ENCODE measurements around the gene PRDM16. TPM values are rescaled to one million over a fixed set of nuclear protein-coding genes. Genes with fewer than 3 reads are reported as not detected.

The PRDM16 gene
- total RNA-seq, 4 donors from 2014 or later, result 0.41 to 0.95 TPM; not detected in 2

DNA sequence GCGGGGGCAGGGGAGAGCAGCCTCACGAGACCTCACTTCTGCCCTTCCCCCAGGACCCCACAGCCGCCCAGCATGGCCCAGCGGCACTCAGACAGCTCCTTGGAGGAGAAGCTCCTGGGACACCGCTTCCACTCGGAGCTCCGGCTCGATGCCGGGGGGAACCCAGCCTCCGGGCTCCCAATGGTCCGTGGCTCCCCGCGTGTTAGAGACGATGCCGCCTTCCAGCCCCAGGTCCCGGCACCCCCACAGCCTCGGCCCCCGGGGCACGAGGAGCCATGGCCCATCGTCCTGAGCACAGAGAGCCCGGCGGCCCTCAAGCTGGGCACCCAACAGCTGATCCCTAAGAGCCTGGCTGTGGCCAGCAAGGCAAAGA, 394.0 kb downstream of the PRDM16 start:
- TF ChIP-seq EP300 (IDR thresholded peaks at IDR 0.05; ENCODE audit: low read depth) (no peak), POLR2A (IDR thresholded peaks at IDR 0.05) (no peak), POLR2AphosphoS5 (IDR thresholded peaks at IDR 0.05) (no peak), CTCF (IDR thresholded peaks at IDR 0.05) (no peak)
- in situ Hi-C loops (cut with MboI; ENCODE audit: low pct_ligation_motif_present in 1 of 4, low pct_unique_long_range_greater_than_20kb in 1 of 4, low sequenced_read_pairs in 3 of 4) (no loop called here), intact Hi-C loops (cut with DNase I; ENCODE audit: low total_unique reads) (no loop called here)
- Histone ChIP-seq H3K4me3 (no peak overlapping the region), H3K4me1 (peaks cover 15 to 36% (median 33%) of the 10 kb centered on the region in 4 donors), H3K27me3 (no peaks in the 10 kb centered on the region), H3K36me3 (no peaks in the 10 kb centered on the region), H3K27ac (no peak overlapping the region), H3K9me3 (no peaks in the 10 kb centered on the region)
- peak; percentile 6 for DNase-seq
- 89% methylated on average over 19 of the region's 22 CpGs; no CpG with 5 or more reads in 1 of the 2 donors for WGBS, 2 donors (ENCODE audit: low coverage in 1 of 2)

DNA sequence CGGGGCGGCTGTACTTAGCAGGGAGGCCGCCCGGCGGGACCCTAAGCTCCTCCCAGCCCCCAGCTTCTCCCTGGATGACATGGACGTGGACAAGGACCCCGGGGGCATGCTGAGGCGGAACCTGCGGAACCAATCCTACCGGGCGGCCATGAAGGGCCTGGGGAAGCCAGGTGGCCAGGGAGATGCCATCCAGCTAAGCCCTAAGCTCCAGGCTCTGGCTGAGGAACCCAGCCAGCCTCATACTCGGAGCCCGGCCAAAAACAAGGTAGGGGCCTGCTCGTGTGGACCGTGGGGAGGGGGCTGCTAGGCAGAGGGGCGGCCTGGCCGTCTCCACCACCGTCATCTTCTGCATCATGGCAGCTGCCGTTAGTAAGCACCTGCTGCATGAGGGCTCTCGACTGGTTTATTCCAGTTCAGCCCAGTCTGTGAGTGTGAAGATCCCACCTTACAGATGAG, 394.4 kb downstream of the PRDM16 start:
- Histone ChIP-seq H3K36me3 (no peaks in the 10 kb centered on the region), H3K27ac (no peak overlapping the region), H3K4me3 (no peak overlapping the region), H3K9me3 (no peaks in the 10 kb centered on the region), H3K27me3 (no peaks in the 10 kb centered on the region), H3K4me1 (peaks cover 15 to 31% (median 29%) of the 10 kb centered on the region in 4 donors)
- in situ Hi-C loops (cut with MboI; ENCODE audit: low pct_ligation_motif_present in 1 of 4, low pct_unique_long_range_greater_than_20kb in 1 of 4, low sequenced_read_pairs in 3 of 4) (no loop called here), intact Hi-C loops (cut with DNase I; ENCODE audit: low total_unique reads) (no loop called here)
- no peak for DNase-seq
- 82% methylated on average over 20 of the region's 20 CpGs; no CpG with 5 or more reads in 1 of the 2 donors for WGBS, 2 donors (ENCODE audit: low coverage in 1 of 2)
- TF ChIP-seq POLR2AphosphoS5 (IDR thresholded peaks at IDR 0.05) (no peak), CTCF (IDR thresholded peaks at IDR 0.05) (no peak), POLR2A (IDR thresholded peaks at IDR 0.05) (no peak), EP300 (IDR thresholded peaks at IDR 0.05; ENCODE audit: low read depth) (no peak)

- H3K27me3 ChIP-seq, result no peaks in the 10 kb centered on the region
- WGBS, 2 donors (ENCODE audit: low coverage in 1 of 2), result 81% methylated on average over 19 of the region's 21 CpGs; no CpG with 5 or more reads in 1 of the 2 donors
- no peak for TF ChIP-seq POLR2AphosphoS5 (IDR thresholded peaks at IDR 0.05)
- TF ChIP-seq EP300 (IDR thresholded peaks at IDR 0.05; ENCODE audit: low read depth), result no peak
- TF ChIP-seq CTCF (IDR thresholded peaks at IDR 0.05), result no peak
- TF ChIP-seq POLR2A (IDR thresholded peaks at IDR 0.05), result no peak
Observed at GRCh38 chr1:3463891-3464648, 395.1 kb downstream of the PRDM16 start.

DNA sequence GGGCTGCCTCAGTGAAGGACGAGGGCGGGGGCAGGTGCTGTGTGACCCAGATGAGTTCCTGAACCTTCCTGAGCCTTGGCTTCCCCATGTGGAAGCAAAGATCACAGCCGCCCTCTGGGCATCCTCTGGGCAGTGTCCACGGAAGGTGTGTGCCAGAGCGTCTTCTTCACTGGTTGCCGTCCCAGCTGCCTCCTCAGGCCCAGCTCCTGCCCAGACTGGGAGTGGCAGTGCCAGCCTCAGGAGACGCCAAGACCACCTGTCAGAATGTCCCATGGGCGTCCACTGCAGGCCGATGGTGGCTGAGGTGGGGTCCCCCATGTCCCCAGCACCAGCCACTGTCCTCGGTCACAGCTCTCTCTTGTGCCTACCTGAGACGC, 395.6 kb downstream of the PRDM16 start:
- peaks cover 5 to 19% (median 17%) of the 10 kb centered on the region in 4 donors for H3K4me1 ChIP-seq
- H3K27me3 ChIP-seq, result no peaks in the 10 kb centered on the region
- H3K4me3 ChIP-seq, result no peak overlapping the region
- H3K36me3 ChIP-seq, result no peaks in the 10 kb centered on the region
- no peak for DNase-seq
- no peaks in the 10 kb centered on the region for H3K9me3 ChIP-seq
- in situ Hi-C loops (cut with MboI; ENCODE audit: low pct_ligation_motif_present in 1 of 4, low pct_unique_long_range_greater_than_20kb in 1 of 4, low sequenced_read_pairs in 3 of 4) (no loop called here), intact Hi-C loops (cut with DNase I; ENCODE audit: low total_unique reads) (no loop called here)
- TF ChIP-seq POLR2AphosphoS5 (IDR thresholded peaks at IDR 0.05) (no peak), POLR2A (IDR thresholded peaks at IDR 0.05) (no peak), CTCF (IDR thresholded peaks at IDR 0.05) (no peak), EP300 (IDR thresholded peaks at IDR 0.05; ENCODE audit: low read depth) (no peak)
- 79% methylated on average over 11 of the region's 11 CpGs; no CpG with 5 or more reads in 1 of the 2 donors for WGBS, 2 donors (ENCODE audit: low coverage in 1 of 2)
- H3K27ac ChIP-seq, result no peak overlapping the region

More at GRCh38 chr1:3463891-3464648, 395.1 kb downstream of the PRDM16 start:
- Histone ChIP-seq H3K4me1 (peaks cover 8 to 25% (median 23%) of the 10 kb centered on the region in 4 donors), H3K36me3 (no peaks in the 10 kb centered on the region), H3K9me3 (no peaks in the 10 kb centered on the region), H3K27ac (no peak overlapping the region), H3K4me3 (no peak overlapping the region)
- no peak for DNase-seq
- in situ Hi-C loops (cut with MboI; ENCODE audit: low pct_ligation_motif_present in 1 of 4, low pct_unique_long_range_greater_than_20kb in 1 of 4, low sequenced_read_pairs in 3 of 4) (no loop called here), intact Hi-C loops (cut with DNase I; ENCODE audit: low total_unique reads) (no loop called here)
